ENCODE data around the gene ZSWIM3. TPM values are rescaled to one million over a fixed set of nuclear protein-coding genes. Genes with fewer than 3 reads are reported as not detected.

ZSWIM3 gene
- total and polyA plus RNA-seq, 2 of the 13 experiments (the other 11 are each of a cell fraction or from before 2014, with no cell fraction given): 5.2 to 5.8 TPM

DNA sequence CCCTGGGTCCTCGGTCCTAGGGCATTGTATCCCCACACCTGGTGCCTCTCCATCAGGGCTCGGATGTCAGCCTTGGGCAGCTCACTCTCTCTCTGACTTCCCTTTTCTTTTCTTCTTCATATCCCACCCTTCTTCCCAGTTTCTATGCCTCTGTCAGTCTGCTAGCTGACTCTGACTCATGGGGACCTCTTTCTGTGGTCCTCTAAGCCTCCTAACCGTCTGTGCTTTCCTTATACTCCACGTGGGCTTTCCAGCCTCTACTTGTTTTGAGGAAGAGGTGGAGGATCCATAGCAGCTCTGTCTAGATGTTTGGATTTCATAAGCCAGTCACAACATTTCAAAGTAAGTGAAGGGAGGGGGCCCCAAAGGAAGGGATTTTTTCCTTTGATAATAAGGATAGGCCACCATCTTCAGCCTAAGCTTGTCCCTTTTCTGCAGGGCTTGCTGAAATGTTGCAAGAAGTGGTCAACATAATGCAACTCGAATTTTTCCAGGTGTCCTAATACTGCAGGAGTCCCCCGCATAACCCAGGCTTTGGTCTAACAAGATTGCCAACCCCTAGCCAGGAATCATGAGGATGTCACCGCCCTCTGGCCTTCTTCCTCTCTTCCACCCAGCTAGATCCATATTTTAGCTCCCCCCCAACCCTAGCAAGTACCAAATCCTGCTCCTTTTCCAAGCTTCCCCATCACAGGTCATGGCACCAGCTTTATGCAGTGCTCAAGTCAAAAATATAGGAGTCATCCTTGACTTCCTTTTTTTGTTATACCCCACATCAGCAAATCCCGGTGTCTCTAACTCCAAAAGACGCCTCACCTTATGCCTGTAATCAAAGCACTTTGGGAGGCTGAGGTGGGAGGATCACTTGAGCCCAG lies 63.3 kb downstream of the ZSWIM3 start (continued):
- TF ChIP-seq, protein P1, sequence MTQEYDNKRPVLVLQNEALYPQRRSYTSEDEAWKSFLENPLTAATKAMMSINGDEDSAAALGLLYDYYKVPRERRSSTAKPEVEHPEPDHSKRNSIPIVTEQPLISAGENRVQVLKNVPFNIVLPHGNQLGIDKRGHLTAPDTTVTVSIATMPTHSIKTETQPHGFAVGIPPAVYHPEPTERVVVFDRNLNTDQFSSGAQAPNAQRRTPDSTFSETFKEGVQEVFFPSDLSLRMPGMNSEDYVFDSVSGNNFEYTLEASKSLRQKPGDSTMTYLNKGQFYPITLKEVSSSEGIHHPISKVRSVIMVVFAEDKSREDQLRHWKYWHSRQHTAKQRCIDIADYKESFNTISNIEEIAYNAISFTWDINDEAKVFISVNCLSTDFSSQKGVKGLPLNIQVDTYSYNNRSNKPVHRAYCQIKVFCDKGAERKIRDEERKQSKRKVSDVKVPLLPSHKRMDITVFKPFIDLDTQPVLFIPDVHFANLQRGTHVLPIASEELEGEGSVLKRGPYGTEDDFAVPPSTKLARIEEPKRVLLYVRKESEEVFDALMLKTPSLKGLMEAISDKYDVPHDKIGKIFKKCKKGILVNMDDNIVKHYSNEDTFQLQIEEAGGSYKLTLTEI (CRISPR knock-in tag; conservative IDR thresholded peaks at IDR 0.05): no peak
- no peak for TF ChIP-seq ZMYM4 (CRISPR knock-in tag; IDR thresholded peaks at IDR 0.05)
- TF ChIP-seq, protein P2, sequence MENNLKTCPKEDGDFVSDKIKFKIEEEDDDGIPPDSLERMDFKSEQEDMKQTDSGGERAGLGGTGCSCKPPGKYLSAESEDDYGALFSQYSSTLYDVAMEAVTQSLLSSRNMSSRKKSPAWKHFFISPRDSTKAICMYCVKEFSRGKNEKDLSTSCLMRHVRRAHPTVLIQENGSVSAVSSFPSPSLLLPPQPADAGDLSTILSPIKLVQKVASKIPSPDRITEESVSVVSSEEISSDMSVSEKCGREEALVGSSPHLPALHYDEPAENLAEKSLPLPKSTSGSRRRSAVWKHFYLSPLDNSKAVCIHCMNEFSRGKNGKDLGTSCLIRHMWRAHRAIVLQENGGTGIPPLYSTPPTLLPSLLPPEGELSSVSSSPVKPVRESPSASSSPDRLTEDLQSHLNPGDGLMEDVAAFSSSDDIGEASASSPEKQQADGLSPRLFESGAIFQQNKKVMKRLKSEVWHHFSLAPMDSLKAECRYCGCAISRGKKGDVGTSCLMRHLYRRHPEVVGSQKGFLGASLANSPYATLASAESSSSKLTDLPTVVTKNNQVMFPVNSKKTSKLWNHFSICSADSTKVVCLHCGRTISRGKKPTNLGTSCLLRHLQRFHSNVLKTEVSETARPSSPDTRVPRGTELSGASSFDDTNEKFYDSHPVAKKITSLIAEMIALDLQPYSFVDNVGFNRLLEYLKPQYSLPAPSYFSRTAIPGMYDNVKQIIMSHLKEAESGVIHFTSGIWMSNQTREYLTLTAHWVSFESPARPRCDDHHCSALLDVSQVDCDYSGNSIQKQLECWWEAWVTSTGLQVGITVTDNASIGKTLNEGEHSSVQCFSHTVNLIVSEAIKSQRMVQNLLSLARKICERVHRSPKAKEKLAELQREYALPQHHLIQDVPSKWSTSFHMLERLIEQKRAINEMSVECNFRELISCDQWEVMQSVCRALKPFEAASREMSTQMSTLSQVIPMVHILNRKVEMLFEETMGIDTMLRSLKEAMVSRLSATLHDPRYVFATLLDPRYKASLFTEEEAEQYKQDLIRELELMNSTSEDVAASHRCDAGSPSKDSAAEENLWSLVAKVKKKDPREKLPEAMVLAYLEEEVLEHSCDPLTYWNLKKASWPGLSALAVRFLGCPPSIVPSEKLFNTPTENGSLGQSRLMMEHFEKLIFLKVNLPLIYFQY (CRISPR knock-in tag; IDR thresholded peaks at IDR 0.05; ENCODE audit: borderline replicate concordance): no peak
- peak; percentile 51; the same call in 1 of the 2 replicates for TF ChIP-seq ZNF33B (CRISPR knock-in tag; IDR thresholded peaks at IDR 0.05)
- no peak for TF ChIP-seq ZNF282 (IDR thresholded peaks at IDR 0.05; ENCODE audit: partially characterized antibody)
- TF ChIP-seq ZNF546 (CRISPR knock-in tag; conservative IDR thresholded peaks at IDR 0.05): no peak
- 0 out of 2 replicates have a peak, but pooled peaks have one; percentile 22 for TF ChIP-seq SP2 (CRISPR knock-in tag; IDR thresholded peaks at IDR 0.05)
- TF ChIP-seq ATF7-NPFF (CRISPR knock-in tag; IDR thresholded peaks at IDR 0.05; ENCODE audit: low read depth): no peak
- TF ChIP-seq, protein P3, sequence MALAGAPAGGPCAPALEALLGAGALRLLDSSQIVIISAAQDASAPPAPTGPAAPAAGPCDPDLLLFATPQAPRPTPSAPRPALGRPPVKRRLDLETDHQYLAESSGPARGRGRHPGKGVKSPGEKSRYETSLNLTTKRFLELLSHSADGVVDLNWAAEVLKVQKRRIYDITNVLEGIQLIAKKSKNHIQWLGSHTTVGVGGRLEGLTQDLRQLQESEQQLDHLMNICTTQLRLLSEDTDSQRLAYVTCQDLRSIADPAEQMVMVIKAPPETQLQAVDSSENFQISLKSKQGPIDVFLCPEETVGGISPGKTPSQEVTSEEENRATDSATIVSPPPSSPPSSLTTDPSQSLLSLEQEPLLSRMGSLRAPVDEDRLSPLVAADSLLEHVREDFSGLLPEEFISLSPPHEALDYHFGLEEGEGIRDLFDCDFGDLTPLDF (CRISPR knock-in tag; IDR thresholded peaks at IDR 0.05): peak; percentile 50; the same call in 1 of the 2 replicates
- peak; percentile 53; the same call in 1 of the 2 replicates for TF ChIP-seq ZNF501 (CRISPR knock-in tag; IDR thresholded peaks at IDR 0.05)
- TF ChIP-seq, protein P4, sequence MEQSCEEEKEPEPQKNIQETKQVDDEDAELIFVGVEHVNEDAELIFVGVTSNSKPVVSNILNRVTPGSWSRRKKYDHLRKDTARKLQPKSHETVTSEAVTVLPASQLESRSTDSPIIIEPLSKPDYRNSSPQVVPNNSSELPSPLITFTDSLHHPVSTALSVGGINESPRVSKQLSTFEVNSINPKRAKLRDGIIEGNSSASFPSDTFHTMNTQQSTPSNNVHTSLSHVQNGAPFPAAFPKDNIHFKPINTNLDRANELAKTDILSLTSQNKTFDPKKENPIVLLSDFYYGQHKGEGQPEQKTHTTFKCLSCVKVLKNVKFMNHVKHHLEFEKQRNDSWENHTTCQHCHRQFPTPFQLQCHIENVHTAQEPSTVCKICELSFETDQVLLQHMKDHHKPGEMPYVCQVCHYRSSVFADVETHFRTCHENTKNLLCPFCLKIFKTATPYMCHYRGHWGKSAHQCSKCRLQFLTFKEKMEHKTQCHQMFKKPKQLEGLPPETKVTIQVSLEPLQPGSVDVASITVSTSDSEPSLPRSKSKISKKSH (CRISPR knock-in tag; IDR thresholded peaks at IDR 0.05; ENCODE audit: borderline replicate concordance): no peak
- no peak for TF ChIP-seq FOXA1 (IDR thresholded peaks at IDR 0.05)
- TF ChIP-seq FOXA1 (CRISPR knock-in tag; IDR thresholded peaks at IDR 0.05): no peak
- TF ChIP-seq SP140L (CRISPR knock-in tag; IDR thresholded peaks at IDR 0.05; ENCODE audit: borderline replicate concordance): no peak
- 0 out of 2 replicates have a peak, but pooled peaks have one; percentile 77 for TF ChIP-seq THYN1 (CRISPR knock-in tag; IDR thresholded peaks at IDR 0.05; ENCODE audit: borderline replicate concordance, low read depth)
- TF ChIP-seq ZNF230 (CRISPR knock-in tag; IDR thresholded peaks at IDR 0.05): 0 out of 2 replicates have a peak, but pooled peaks have one; percentile 11
- TF ChIP-seq ZBTB7A (CRISPR knock-in tag; IDR thresholded peaks at IDR 0.05): no peak
- no peak for TF ChIP-seq AGO2 (optimal IDR thresholded peaks at IDR 0.05; ENCODE audit: low read depth, low read length)
- no peak for TF ChIP-seq SRSF4 (IDR thresholded peaks at IDR 0.05; ENCODE audit: low read depth, low read length, poor library complexity, severe bottlenecking)

Measured in HepG2 (cell line).